Uterus (tissue), 2 donors: ENCODE results near the gene RPS14.

Experiments
- CTCF ChIP-seq, 4 experiments: fragments of 200-600 bp in 2 of 4; fragments of 450-650 bp in 2 of 4; sonication (generic) in 2 of 4; IDR thresholded peaks; one replicate each; pipeline ENCODE4 v1.5.1; 2016 to 2019; ENCODE audit warnings: antibody characterized with exemption in 4 of 4, mild to moderate bottlenecking in 2 of 4, moderate library complexity in 1 of 4
- POLR2A ChIP-seq, 2 donors: fragments of 450-650 bp; IDR thresholded peaks; one replicate each; pipeline ENCODE4 v1.6.1; 2016; ENCODE audit warnings: antibody characterized with exemption in 2 of 2, mild to moderate bottlenecking in 1 of 2, moderate library complexity in 1 of 2

- TF ChIP-seq CTCF (IDR thresholded peaks at IDR 0.05): no peak
- TF ChIP-seq POLR2A (IDR thresholded peaks at IDR 0.05): no peak
Measured at GRCh38 chr5:150492621-150493020, 43.1 kb upstream of the RPS14 start.
